Activated effector memory CD4-positive, alpha-beta T cell treated with Interleukin-2 at 50 U/mL for 16 hours (primary cell): ENCODE data around the gene LRMDA.

Experiments used
- DNase-seq: peaks from one replicate; pipeline ENCODE4 v3.0.0-alpha.2; 2020

LRMDA gene

DNA sequence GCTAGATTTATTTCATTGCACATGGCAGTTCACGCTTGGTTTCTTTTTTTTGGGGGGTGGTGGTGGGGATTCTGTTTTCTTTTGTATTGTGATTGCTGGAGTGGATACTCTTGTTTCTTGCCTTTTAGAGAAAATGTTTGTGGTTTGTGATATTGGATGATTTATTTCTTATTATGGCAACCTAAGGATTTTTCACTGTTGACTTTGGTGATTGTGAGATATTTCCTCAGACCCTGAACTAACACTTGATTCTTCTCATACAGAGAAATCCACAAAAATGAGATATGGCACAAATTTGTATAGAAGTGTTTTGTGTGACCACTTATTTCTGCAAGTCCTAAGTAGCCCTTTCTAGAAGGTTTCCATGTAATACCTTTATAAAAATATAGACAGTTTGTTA is 871.1 kb downstream of the LRMDA start:
- no peak for DNase-seq

DNA sequence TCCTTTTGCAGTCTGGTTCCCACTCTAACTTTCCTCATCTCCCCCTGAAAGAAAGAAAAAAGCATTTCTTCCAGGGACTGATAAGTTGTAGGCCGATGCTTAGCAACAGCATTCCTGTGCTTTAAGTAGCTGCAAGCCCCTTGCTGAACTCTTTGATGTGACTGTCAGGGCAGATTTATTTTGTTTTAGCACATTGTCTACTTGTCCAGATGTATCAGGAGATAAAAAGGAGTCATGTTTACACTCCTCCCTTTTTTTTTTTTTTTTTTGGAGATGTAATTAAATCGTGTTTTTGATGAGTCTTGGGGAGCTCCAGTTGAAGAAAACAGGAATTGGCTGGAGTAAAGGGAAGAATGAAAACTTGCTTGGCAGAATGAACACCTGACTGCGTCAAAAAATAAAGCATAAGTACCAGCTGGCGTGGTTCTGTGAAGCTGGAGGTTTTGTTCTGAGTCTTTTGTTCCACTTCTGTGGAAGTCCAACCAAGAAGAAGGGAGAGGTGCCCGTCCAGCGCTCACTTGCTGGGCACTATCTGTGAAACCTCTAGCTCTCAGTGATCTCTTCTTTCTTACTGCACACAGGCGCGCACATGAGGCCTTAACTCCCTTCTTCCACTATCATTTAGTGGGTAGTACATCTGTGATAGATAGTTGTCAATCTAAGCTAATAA is 871.7 kb downstream of the LRMDA start:
- DNase-seq: no peak

DNA sequence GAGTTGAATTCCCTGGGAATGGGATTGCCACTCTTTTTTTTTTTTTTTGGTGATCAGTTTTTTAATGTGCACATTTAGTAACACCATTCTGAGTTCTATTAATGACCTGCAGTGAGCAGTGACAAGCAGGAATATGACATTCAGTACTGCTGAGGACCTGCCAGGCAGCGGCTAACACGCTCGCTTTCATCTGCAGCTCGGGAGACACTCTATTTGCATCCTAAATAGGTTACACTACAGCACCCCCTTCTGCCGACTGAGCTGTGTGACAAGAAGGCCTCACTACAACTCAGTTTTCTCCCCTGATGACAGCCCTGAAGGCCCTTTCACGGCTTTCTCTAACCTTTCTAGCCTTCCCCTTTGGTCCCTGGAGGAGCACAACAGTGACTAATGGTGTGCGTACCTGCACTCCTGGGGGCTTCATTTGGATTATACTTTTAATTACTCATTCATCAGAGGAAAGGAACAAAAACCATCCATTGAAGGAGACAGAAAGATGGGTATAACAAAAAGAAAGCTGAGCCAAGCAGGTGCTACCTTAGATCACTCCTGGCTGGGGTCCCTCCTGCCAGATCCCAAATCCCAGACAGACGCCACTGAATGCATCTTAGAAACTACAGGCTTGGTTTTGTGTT is 872.4 kb downstream of the LRMDA start:
- no peak for DNase-seq

DNA sequence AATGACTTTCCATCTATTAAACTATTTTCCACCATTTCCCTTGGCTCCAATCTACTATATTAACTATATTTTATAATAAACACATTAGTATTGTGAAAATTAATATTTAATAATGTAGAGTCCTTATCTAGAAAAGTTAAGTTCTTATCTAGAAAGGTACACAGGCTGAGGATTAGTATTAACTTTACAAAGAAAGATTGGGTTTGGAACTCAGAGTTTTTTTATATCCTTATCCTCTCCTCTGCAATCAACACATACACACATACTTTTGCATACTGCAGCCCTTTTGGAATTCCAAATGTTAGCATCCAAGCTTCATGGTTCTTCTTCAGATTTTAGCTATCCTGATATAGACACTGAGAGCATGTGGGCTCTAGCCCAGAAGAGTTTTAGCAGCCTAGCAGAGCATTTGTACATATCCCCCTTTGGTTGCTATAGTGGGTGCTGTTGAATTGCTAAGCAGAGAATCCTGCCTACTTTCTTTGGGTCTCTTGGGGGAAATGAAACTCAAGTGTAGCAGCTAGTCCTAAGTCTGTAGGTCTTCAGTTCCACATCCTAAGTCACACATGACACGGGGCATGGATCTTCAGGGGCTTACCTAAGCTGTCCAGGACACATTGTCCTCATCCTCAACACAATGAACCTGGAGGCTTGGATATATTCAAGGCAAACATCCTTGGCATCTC is 874.6 kb downstream of the LRMDA start:
- DNase-seq: no peak

DNA sequence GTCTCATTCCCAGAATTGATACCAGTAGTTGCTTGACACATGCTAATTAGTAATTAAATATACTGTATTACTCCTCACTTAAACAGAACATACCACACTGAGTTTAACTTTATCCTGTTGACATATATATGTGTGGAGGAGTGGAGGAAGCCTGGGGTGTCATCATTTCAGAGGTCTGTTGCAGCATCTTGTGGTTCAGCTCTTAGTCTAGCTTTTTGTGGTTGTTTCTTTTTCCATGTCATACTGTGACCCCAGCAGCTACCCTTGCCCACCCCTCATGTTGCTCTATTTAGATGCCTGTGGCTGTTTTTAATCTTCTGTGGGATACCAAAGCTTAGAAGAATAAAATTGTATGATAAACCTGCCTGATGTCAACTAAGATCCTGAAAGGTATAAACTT is 875.4 kb downstream of the LRMDA start:
- no peak for DNase-seq

DNA sequence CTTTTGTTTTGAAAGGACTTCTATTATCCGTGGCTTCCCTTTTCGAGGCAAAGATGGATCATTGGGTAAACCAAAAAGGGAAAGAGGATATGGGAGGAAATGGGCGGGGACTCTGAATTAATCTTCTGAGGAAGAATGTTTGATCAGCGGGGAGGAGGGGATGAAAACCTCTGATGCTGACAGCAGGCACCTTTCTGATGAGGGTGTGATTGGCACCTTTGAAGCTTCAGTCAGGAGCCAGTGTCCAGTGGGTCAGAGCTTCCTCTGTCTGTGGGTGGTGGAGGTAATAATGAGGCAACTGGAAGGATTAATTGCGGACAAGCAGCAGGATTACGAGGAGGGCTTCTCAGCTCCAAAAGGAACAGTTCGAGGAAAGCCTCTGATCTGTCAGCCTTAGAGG is 877.6 kb downstream of the LRMDA start:
- no peak for DNase-seq

DNA sequence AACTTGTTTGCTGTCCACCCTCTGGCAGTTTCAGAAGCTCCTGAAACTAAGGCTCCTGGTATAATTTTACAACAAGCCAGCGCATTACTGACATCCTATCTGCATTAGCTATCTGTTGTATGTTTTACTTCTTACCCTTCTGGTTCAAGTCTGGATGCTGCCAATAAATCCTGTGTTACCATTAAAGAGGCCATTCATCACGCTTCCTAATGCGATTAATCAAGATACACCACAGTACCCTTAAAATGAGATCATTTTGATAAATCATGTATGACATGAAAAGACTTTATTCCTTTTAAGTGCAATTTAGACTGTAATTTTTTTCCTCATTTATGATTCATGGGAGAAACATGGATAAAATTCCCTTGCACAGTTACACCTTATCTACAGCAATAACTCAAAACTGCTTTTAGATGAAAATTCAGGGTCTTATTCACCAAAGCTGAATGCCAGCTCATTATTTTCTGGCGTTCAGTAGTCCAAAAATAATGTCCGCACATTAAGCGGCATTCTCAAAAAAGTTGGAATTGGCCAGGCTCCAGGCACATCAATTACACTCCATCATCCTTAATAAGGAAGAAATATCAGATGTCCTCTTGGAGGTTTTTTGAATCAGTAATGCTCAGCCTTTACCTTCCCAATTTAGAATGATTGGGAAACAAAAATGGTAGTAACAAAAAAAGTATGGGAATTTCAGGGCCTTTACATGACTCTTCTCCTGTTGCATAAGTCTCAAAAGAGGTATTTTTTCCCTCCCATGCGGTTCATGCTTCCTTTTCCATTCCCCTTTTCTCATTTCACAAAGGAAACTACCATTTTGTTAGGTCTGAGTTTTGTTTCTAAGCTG is 878.5 kb downstream of the LRMDA start:
- DNase-seq: no peak

DNA sequence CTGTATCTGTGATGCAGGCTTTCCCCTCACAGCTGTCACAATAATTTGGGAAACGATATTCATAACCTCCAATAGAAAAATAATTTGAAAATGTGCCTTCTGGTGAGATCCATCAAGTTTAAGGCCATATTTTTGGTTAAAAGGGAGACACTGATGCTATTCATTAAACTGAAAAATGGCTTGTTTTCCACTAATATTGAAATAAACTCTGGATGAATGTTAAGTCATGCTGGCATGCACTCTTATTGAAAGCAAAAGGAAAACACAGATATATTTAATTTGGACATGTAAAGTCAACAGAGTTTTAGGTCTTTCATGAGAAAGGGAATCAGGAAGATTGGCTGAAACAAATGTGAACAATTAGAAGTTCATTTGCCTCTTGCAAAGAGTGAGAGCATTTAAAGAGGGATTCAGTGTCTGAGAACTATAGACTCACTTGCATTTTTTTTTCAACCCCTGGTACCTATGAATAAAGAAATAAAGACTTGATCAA is 879.2 kb downstream of the LRMDA start:
- DNase-seq: no peak

DNA sequence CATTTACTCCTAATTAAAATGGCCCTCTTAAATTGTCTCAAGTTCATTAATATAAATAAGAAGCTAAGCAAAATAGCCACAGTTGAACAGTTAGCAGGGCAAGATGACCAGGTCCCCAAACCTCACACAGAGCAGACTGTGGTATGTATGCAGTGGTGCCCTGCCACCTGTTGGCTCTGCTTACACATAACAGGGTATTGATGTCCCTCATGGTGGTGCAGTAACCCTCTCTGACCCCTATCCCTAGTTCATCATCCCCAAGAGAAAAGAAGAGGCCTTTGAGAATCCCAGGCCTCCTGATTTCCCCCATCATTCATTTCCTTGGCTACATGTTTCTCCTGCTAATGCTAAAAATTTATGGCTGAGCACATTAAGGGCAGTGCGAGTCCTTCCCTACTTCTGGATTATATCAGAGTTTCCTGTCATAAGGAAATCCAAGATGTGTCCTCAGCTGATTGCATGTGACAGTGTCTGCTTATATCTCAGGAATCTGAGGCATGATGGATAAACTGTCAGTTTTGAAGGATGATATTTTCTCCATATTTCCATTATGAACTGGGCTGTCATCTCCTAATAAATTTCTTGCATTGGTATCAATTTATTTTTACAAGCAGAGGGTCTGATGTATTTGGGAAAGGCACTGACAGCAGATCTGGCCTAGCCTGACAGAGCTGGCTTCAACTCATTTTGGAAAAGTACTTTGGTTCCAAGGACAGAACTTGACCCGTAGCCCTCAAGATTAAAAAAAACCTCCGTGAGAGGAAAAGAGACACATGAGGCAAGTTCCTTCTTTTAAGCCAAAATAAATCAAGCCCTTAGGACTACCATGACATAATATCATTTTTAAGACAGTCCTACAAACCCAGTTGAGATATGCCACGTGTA is 880.6 kb downstream of the LRMDA start:
- DNase-seq: no peak

DNA sequence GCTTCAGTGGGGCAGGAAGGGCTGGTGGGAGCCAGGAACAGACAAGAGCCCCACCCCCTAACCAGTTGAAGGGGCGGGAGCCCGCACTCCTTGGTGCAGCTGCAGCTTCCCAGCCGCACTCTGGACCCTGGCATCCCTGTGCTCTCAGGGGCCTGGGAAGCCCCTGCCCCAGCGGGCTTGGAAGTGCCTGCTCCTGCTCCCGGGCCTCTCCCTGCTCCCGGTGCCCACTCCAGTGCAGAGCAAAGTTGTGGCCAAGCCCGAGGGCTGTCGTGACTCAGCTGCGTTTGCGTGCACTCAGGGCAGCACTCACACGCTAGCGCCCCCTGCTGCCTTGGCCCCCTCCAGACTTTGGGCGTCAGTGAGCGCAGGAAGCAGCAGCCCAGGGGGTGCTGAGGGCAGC is 883.8 kb downstream of the LRMDA start:
- DNase-seq: no peak

DNA sequence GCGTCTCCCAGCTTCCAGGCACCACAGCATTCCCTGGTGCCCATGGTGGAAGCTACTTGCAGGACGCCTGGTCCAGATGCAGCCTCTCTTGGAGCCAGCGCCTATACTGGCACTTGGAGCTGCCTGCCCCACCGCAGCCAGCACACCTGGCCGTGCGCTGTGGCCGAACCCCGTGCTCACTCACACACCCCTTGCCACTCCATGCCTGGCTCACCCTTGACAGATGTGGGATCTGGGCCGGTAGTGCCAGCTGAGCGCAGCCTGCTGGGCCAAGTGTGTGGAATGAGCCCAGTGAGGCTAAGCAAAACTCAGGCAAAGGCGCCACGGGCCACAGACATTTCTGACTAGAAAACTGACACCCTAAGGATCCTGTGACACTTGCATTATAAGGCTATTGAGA is 884.8 kb downstream of the LRMDA start:
- no peak for DNase-seq

DNA sequence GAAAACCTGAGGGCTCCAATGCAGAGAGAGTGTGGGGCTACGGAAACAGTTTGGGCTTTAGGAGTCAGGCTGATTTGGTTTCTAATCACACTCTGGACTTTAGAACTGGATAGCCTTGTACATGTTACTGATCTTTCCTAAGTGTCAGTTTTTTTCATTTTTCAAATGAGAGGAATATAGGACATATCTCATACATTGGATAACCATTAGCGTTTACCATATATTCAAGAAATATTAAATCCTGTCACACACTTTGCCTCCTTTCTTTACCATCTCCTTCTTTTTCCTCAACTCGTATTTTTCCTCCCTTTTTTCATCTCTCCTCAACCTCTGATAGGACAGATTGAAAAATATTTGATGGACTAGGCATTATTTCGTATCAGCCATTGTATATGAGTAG is 885.7 kb downstream of the LRMDA start:
- no peak for DNase-seq

DNA sequence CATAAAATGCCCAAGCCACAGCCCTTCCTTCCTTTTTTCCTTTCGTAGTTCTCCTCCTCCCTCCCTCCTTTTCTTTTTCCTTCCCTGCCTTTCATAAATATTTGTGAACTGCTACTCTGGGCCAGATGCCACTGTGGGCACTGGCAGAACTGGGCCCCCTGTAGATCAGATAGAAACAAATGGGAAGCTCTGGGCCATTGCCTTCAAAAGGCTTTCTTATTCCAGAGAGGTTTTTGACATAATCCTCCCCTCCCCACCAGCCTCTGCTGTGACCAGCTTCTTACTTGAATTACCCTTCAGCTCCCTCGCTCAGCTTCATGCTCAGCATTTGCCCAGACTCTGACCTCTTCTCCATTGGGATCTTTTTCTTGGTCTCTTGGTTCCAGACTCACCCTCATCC is 886.8 kb downstream of the LRMDA start:
- DNase-seq: no peak

DNA sequence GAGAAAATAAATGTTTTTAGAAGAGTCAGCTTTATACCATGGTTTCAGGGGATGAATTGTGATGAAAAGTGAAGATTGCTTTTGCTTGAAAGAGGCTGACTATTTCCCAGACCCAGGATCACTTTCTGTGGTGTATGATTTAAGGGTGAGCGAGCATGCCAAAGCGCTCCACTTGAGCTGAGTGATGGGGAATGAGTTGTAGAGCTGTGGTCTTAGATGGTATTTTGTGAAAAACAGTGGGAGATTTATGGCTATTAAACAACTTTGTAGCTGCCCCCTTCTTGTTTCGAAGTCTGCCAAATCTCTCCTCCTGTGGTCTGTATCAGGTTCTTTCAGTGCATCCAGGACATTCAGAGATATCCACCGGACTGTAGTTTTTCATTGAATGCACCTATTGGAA is 888.2 kb downstream of the LRMDA start:
- no peak for DNase-seq

DNA sequence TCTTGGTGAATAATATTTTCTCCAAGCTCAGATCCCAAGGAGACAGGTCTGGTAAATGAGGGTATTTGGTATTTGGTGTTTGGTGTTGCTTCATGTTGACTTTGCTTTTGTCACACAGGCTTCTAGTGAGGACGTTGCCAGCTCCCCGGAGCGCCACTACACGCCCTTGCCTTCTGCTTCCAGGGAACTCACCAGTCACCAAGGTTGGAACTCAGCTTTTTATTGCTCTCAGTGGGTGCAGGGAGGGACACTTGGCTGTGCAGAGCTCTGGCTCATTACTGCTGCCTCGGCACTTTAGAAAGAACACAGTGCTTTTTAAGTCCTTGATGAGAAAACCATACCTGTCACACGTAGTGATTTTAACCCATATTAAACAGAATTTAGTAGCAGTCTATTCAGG is 892.9 kb downstream of the LRMDA start:
- no peak for DNase-seq

DNA sequence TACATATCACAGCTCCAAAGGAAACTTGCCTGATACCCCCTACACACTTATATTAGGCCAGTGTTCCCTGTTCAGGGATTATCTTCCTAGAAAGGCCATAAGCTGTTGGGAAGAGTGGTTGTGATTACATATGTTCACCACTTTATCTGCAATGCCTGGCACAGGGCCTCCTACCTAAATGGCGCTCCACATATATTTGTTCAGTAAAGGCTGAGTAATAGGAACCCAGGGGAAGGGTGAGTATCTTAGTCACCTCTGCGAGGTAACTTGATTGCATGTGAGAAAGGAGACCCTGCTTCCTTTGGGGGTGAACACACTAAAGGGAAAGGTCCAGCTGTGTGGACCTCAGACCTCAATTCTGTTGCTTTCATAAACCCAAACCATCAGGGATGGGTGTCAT is 896.0 kb downstream of the LRMDA start:
- DNase-seq: no peak

DNA sequence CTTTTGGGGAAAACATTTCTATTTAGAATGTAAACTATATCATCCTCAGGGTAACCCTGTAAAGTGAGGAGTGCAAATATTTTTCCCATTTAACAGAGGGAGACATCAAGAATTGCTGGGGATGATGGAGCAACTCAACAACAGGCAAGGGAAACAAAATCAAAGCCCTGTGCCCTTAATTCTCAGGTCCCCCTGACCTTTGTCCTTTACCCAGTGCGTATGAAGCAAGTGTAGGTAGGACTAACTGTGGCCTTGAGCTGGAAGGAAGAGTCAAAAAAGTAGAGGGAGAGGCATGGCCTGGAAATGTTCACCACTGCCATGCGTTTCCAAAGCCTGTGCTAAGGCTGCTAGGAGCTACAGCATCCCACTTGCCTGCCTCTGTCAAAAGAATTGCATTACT is 896.9 kb downstream of the LRMDA start:
- no peak for DNase-seq

DNA sequence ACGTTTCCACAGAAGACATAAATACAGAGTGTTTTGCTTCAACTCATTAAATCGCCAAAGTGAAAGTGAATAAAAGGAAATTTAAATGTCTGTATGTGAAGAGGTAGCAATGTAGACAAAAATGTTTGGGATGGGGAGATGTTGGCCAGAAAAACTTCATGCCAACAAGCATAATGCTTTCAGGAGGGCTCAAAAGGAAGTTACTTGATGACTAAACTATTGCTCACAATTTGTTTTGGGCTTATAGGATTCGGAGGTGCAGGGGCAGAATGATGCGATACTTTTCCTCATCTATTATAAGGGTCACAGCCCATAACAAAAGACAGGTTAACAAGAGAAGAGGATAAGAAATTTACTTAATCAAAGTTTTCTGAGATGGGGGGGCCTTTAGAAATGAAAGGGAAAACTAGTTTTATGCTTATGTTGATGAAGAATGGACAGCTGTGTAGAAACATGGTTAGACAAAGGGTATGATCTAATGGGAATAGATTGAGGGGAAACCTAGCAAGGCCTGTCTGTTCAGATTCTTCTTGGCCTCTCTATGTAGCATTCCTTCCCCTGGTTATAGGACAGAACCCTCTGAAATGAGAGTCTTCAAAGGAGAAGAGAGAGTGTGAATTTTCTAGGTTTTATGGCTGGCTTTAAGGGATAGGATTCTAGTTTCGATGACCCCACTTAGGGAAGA is 898.6 kb downstream of the LRMDA start:
- DNase-seq: no peak

DNA sequence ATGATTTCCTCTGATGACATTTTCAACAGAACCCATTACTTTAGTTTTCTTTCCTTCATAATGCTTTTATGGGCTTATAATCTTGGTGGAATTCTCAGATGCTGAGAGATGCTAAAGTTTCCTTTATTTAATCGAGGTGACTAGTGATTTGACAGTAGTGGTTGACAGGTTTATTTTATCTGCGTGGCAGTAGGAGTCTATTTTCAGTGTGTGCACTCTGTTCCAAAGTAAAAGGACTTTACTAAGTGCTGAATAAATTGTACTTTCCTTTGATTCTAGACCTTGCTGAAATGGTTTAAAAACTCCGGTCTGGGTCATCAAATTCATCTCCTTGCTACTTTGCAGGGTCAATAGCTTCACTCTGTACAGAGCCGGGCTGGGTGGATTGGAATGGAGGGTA is 900.3 kb downstream of the LRMDA start:
- DNase-seq: no peak

DNA sequence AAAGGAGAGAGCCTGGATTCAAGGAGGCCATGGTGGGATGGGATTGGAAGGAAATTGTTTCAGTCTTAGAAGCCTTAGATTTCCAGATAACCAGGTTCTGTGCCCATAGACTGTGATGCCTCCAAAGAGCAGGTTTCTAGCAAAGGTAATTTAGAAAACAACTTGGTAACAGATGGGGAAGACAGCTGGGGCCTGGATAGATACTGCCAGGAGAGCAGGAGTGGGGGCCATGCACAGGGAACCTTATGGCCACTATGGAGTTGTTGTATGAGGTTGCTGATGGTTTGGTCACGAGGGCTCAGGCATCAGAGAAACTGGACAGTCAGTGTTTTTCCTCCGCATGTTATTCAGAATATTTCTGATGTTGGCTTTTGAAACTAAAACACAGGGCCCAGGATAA is 901.9 kb downstream of the LRMDA start:
- no peak for DNase-seq

DNA sequence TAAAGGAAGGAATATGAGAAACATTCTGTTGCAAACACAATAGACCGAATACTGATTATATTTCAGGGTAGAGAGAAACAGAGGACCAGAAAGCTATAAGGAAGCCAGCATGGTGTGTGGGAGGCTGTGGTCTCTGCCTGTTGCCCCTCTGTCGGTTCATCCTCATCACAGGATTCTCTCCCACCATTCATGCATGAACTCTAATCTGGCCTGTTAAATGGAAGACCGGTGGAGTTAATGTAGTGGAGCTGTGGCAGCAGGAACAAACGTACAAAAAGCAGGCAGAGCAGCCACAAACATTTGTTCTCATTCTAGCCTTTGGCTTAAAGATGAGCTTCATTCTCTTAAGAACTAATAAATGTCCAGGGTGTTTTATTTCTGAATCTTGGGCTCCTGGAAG is 902.4 kb downstream of the LRMDA start:
- DNase-seq: no peak

DNA sequence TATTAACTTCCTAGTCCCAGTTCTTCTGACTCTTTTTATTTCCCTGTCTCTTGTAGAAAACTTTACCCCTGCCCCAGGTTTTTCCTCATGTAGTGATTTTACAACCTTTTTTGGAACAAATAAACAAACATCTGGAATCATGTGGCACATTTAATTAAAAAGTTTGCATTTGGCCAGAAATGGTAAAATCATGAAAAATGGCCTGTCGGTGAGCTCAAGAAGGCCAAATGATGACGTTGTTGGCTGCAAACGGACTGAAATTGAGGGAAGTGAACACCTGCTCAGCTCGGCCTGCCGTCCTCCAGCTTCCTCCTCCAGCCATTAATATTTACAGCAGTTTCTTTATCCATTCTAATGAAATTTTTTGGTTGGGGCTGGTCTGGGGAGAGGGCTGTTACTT is 902.8 kb downstream of the LRMDA start:
- DNase-seq: no peak
